OCI-LY7 (cell line): ENCODE data around the gene SLC17A7. TPM values are rescaled to one million over a fixed set of nuclear protein-coding genes. Genes with fewer than 3 reads are reported as not detected.

ENCODE experiments used
- BruUV-seq: library from RNA; stranded (reverse); fragments of 400-500 nt; replicated peaks from 2 replicates; lab custom pipeline; 2021; lab: Mats Ljungman, UMichigan
- CTCF ChIA-PET: fragments of 300-600 bp; sonication (Branson Sonifier 250); formaldehyde crosslinking; loops from one replicate; lab custom pipeline; 2022; ENCODE audit warnings: antibody characterized with exemption; ENCODE audit not compliant: unreplicated experiment; lab: Charles Lee
- POLR2A ChIA-PET: fragments of 300-600 bp; sonication (Branson Sonifier 250); formaldehyde crosslinking; loops from one replicate; lab custom pipeline; 2022; ENCODE audit warnings: antibody characterized with exemption; lab: Charles Lee
- DNase-seq: peaks from one replicate; pipeline ENCODE4 v3.0.0-alpha.2; 2015; ENCODE audit warnings: low spot score
- H2AFZ ChIP-seq: fragments of 200-600 bp; sonication (generic), shearing (Covaris generic); 2 replicates; pipeline ENCODE4 v1.6.1; 2014; ENCODE audit warnings: mild to moderate bottlenecking, antibody characterized with exemption, low read length, moderate library complexity
- H3K27ac ChIP-seq: fragments of 200-600 bp; sonication (generic); 2 replicates; pipeline ENCODE4 v1.5.1; 2014; ENCODE audit warnings: mixed run types, low read depth, mild to moderate bottlenecking, moderate library complexity, low read length, inconsistent platforms; ENCODE audit not compliant: poor library complexity, severe bottlenecking
- H3K36me3 ChIP-seq: fragments of 200-600 bp; sonication (generic); 2 replicates; pipeline ENCODE4 v1.6.1; 2014; ENCODE audit warnings: mild to moderate bottlenecking, antibody characterized with exemption, low read length, moderate library complexity, mixed read lengths; ENCODE audit not compliant: insufficient read depth
- H3K4me1 ChIP-seq: fragments of 200-600 bp; sonication (generic); 2 replicates; pipeline ENCODE4 v1.5.1; 2014; ENCODE audit warnings: mild to moderate bottlenecking, low read length; ENCODE audit not compliant: insufficient read depth, poor library complexity, severe bottlenecking
- H3K4me2 ChIP-seq: fragments of 200-600 bp; sonication (generic); 2 replicates; pipeline ENCODE4 v1.6.1; 2014; ENCODE audit warnings: mild to moderate bottlenecking, low read length
- H3K4me3 ChIP-seq: fragments of 200-600 bp; sonication (generic); 2 replicates; pipeline ENCODE4 v1.5.1; 2014; ENCODE audit warnings: mild to moderate bottlenecking, low read depth, low read length; ENCODE audit not compliant: poor library complexity, severe bottlenecking
- H3K79me2 ChIP-seq: fragments of 200-600 bp; sonication (generic); 2 replicates; pipeline ENCODE4 v1.6.1; 2016; ENCODE audit warnings: low read depth, mild to moderate bottlenecking, low read length, moderate library complexity, mixed read lengths; ENCODE audit not compliant: insufficient read depth
- H3K9me2 ChIP-seq: fragments of 200-600 bp; sonication (generic); 2 replicates; pipeline ENCODE4 v1.6.1; 2016; ENCODE audit warnings: mild to moderate bottlenecking, low read length, mixed read lengths; ENCODE audit not compliant: insufficient read depth
- H3K9me3 ChIP-seq: fragments of 200-600 bp; sonication (generic); 2 replicates; pipeline ENCODE4 v1.6.1; 2014; ENCODE audit warnings: mild to moderate bottlenecking, mixed run types, low read length, mixed read lengths
- H4K20me1 ChIP-seq: fragments of 200-600 bp; sonication (generic); 2 replicates; pipeline ENCODE4 v1.6.1; 2014; ENCODE audit warnings: mild to moderate bottlenecking, antibody characterized with exemption, low read length, moderate library complexity, mixed read lengths; ENCODE audit not compliant: insufficient read depth
- CTCF ChIP-seq: fragments of 200-600 bp; sonication (generic); conservative IDR thresholded peaks from 2 replicates; pipeline ENCODE4 v1.5.1; 2014; ENCODE audit warnings: mild to moderate bottlenecking, antibody characterized with exemption, low read length, moderate library complexity, mixed read lengths
- EZH2phosphoT487 ChIP-seq: fragments of 200-600 bp; sonication (generic); IDR thresholded peaks from 2 replicates; pipeline ENCODE4 v1.6.1; 2018; ENCODE audit warnings: low read depth, borderline replicate concordance, mild to moderate bottlenecking, mixed run types, antibody characterized with exemption, low read length, moderate library complexity, mixed read lengths
- intact Hi-C: fragments of 100-400 bp; cut with micrococcal nuclease; formaldehyde crosslinking; loops from one replicate; pipeline ENCODE4 v1.10.0; 2022; ENCODE audit not compliant: unreplicated experiment
- total RNA-seq, 2 experiments: library from RNA; depleted of rRNA in 1 of 2; stranded (reverse); fragments of >200 nt in 1 of 2; shearing (Covaris generic) in 1 of 2; gene quantifications; 2 replicates each; pipeline ENCODE4 v1.2.3, GENCODE V29; 2014 to 2022

SLC17A7 gene
- total RNA-seq, 2 experiments from 2014 or later, result 1.3 TPM

- no peak for TF ChIP-seq CTCF
- TF ChIP-seq EZH2phosphoT487, result no peak
- ChIA-PET POLR2A (interaction anchor here (1.4 kb wide), 1 partner anchor 35 kb away, joined by 3 read pairs; the partner anchor contains the start of gene PIH1D1), CTCF (no interaction called here)
- no peaks in the 10 kb centered on the region for H3K9me2 ChIP-seq
- H3K79me2 ChIP-seq, result peaks cover 34% of the 10 kb centered on the region
- no peak for DNase-seq
- H3K27ac ChIP-seq, result no peak overlapping the region
- intact Hi-C loops, result loop anchor here (5.0 kb wide), 1 partner anchor 34 kb away; the partner anchor contains the start of genes ALDH16A1 and PIH1D1
- peak overlapping the region; percentile 30 for H3K4me3 ChIP-seq
- peaks cover 30% of the 10 kb centered on the region for H3K4me1 ChIP-seq
- H3K9me3 ChIP-seq, result no peaks in the 10 kb centered on the region
- BruUV-seq, result no TSS peak
- H4K20me1 ChIP-seq, result peaks cover 12% of the 10 kb centered on the region; the same call in 1 of the 2 replicates
- peaks cover 44% of the 10 kb centered on the region for H3K36me3 ChIP-seq
- peak overlapping the region; percentile 43; the same call in 1 of the 2 replicates for H3K4me2 ChIP-seq
- peak overlapping the region; percentile 44 for H2AFZ ChIP-seq
Measured at GRCh38 chr19:49486710-49487276, 45.5 kb upstream of the SLC17A7 start.

- Histone ChIP-seq H3K4me2 (no peak overlapping the region), H3K27ac (no peak overlapping the region), H3K9me2 (no peaks in the 10 kb centered on the region), H3K9me3 (no peaks in the 10 kb centered on the region), H4K20me1 (peaks cover 12% of the 10 kb centered on the region; the same call in 1 of the 2 replicates), H3K4me1 (peaks cover 30% of the 10 kb centered on the region), H3K79me2 (peaks cover 34% of the 10 kb centered on the region), H3K4me3 (no peak overlapping the region), H3K36me3 (peaks cover 38% of the 10 kb centered on the region), H2AFZ (no peak overlapping the region)
- BruUV-seq, result no TSS peak
- ChIA-PET POLR2A (no interaction called here), CTCF (no interaction called here)
- intact Hi-C loops, result loop anchor here (5.0 kb wide), 1 partner anchor 34 kb away; the partner anchor contains the start of genes ALDH16A1 and PIH1D1
- DNase-seq, result no peak
- no peak for TF ChIP-seq CTCF
- TF ChIP-seq EZH2phosphoT487, result no peak
Measured at GRCh38 chr19:49486232-49486631, 44.9 kb upstream of the SLC17A7 start.

GRCh38 chr19:49481020-49481683, 39.8 kb upstream of the SLC17A7 start:
- TF ChIP-seq CTCF (no peak), EZH2phosphoT487 (no peak)
- Histone ChIP-seq H2AFZ (no peak overlapping the region), H3K9me3 (no peaks in the 10 kb centered on the region), H3K4me3 (no peak overlapping the region), H4K20me1 (no peaks in the 10 kb centered on the region), H3K27ac (no peak overlapping the region), H3K36me3 (no peaks in the 10 kb centered on the region), H3K4me1 (peaks cover 2% of the 10 kb centered on the region), H3K9me2 (no peaks in the 10 kb centered on the region), H3K79me2 (no peaks in the 10 kb centered on the region), H3K4me2 (no peak overlapping the region)
- DNase-seq, result no peak
- ChIA-PET POLR2A (interaction anchor here (0.5 to 0.6 kb wide), 2 partner anchors 57 to 601 kb away, joined by 3 to 5 read pairs; no protein-coding TSS in a partner anchor), CTCF (no interaction called here)
- no TSS peak for BruUV-seq
- intact Hi-C loops, result no loop called here
